ENCODE measurements around the gene TST. TPM values are rescaled to one million over a fixed set of nuclear protein-coding genes. Genes with fewer than 3 reads are reported as not detected.

TST gene
- total RNA-seq, 1 donor from 2014 or later: 21.5 TPM

- no peaks in the 10 kb centered on the region for H3K9me3 ChIP-seq (ENCODE audit: low read depth)
- Mint-ChIP-seq H3K27me3 (ENCODE audit: insufficient read depth, low read depth) (peaks cover 8% of the 10 kb centered on the region), H3K36me3 (no peaks in the 10 kb centered on the region), H3K4me1 (peaks cover 29% of the 10 kb centered on the region), H3K27ac (no peak overlapping the region), H3K4me3 (no peak overlapping the region), H3K9me3 (peaks cover 4% of the 10 kb centered on the region)
- H3K9ac ChIP-seq: no peak overlapping the region
- TF ChIP-seq EZH2phosphoT487 (IDR thresholded peaks at IDR 0.05) (no peak), EZH2 (IDR thresholded peaks at IDR 0.05) (no peak)
- TF ChIP-seq, protein P1, sequence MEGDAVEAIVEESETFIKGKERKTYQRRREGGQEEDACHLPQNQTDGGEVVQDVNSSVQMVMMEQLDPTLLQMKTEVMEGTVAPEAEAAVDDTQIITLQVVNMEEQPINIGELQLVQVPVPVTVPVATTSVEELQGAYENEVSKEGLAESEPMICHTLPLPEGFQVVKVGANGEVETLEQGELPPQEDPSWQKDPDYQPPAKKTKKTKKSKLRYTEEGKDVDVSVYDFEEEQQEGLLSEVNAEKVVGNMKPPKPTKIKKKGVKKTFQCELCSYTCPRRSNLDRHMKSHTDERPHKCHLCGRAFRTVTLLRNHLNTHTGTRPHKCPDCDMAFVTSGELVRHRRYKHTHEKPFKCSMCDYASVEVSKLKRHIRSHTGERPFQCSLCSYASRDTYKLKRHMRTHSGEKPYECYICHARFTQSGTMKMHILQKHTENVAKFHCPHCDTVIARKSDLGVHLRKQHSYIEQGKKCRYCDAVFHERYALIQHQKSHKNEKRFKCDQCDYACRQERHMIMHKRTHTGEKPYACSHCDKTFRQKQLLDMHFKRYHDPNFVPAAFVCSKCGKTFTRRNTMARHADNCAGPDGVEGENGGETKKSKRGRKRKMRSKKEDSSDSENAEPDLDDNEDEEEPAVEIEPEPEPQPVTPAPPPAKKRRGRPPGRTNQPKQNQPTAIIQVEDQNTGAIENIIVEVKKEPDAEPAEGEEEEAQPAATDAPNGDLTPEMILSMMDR (IDR thresholded peaks at IDR 0.05): no peak
- no peaks in the 10 kb centered on the region for H4K20me1 ChIP-seq (ENCODE audit: low read depth)
- H3K27me3 ChIP-seq: no peaks in the 10 kb centered on the region
- no peak for DNase-seq (ENCODE audit: low spot score)
- H3F3A ChIP-seq (ENCODE audit: low read depth): peaks cover 9% of the 10 kb centered on the region
- H3K4me2 ChIP-seq: no peak overlapping the region
- peaks cover 27% of the 10 kb centered on the region for H3K4me1 ChIP-seq
- no peak overlapping the region for H3K27ac ChIP-seq
- H3K4me3 ChIP-seq: no peak overlapping the region
- H3K36me3 ChIP-seq: no peaks in the 10 kb centered on the region
- H2AFZ ChIP-seq (replicated peaks): no peak overlapping the region
- H3K79me2 ChIP-seq (ENCODE audit: low read depth): no peaks in the 10 kb centered on the region
Measured at GRCh38 chr22:37001826-37002225, 17.4 kb downstream of the TST start.

- peaks cover 5% of the 10 kb centered on the region for H3F3A ChIP-seq (ENCODE audit: low read depth)
- H3K4me3 Mint-ChIP-seq: no peak overlapping the region
- no peaks in the 10 kb centered on the region for H3K79me2 ChIP-seq (ENCODE audit: low read depth)
- peaks cover 21% of the 10 kb centered on the region for H3K4me1 ChIP-seq
- no peak overlapping the region for H2AFZ ChIP-seq (replicated peaks)
- H3K9ac ChIP-seq: no peak overlapping the region
- no peak overlapping the region for H3K4me3 ChIP-seq
- H3K9me3 ChIP-seq (ENCODE audit: low read depth): no peaks in the 10 kb centered on the region
- no peaks in the 10 kb centered on the region for H3K36me3 Mint-ChIP-seq
- peaks cover 8% of the 10 kb centered on the region for H3K27me3 Mint-ChIP-seq (ENCODE audit: insufficient read depth, low read depth)
- TF ChIP-seq EZH2 (IDR thresholded peaks at IDR 0.05): no peak
- TF ChIP-seq EZH2phosphoT487 (IDR thresholded peaks at IDR 0.05): no peak
- TF ChIP-seq, protein P1 (IDR thresholded peaks at IDR 0.05): no peak
- H3K27ac ChIP-seq: no peak overlapping the region
- H3K4me1 Mint-ChIP-seq: peaks cover 23% of the 10 kb centered on the region
- H3K27me3 ChIP-seq: no peaks in the 10 kb centered on the region
- no peaks in the 10 kb centered on the region for H3K9me3 Mint-ChIP-seq
- H3K36me3 ChIP-seq: no peaks in the 10 kb centered on the region
- no peak for DNase-seq (ENCODE audit: low spot score)
- H3K27ac Mint-ChIP-seq: no peak overlapping the region
- no peaks in the 10 kb centered on the region for H4K20me1 ChIP-seq (ENCODE audit: low read depth)
- no peak overlapping the region for H3K4me2 ChIP-seq
Measured at GRCh38 chr22:37000676-37001534, 18.3 kb downstream of the TST start.

DNA sequence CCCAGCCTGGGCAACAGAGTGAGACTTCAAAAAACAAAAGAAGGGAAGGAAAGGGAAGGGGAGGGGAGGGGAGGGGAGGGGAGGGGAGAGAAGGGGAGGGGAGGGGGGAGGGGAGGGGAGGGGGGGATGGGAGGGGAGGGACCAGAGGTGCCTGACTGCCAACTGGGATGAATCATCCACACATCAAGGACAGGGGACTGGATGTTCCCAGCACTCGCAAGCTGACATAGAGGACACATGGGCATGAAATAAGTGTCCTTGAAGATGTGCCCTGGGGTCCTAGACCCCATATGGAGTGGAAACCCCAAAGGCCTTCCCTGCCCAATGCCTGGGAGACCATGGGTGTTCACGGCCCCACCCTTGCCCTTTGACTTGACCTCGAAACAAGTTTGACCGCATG lies 19.8 kb downstream of the TST start:
- TF ChIP-seq EZH2phosphoT487 (IDR thresholded peaks at IDR 0.05): no peak
- TF ChIP-seq, protein P1 (IDR thresholded peaks at IDR 0.05): no peak
- no peak for TF ChIP-seq EZH2 (IDR thresholded peaks at IDR 0.05)
- H3F3A ChIP-seq (ENCODE audit: low read depth): no peaks in the 10 kb centered on the region
- H4K20me1 ChIP-seq (ENCODE audit: low read depth): no peaks in the 10 kb centered on the region
- no peak overlapping the region for H3K27ac Mint-ChIP-seq
- no peaks in the 10 kb centered on the region for H3K9me3 Mint-ChIP-seq
- H3K4me3 Mint-ChIP-seq: no peak overlapping the region
- H3K27ac ChIP-seq: no peak overlapping the region
- no peaks in the 10 kb centered on the region for H3K36me3 Mint-ChIP-seq
- no peaks in the 10 kb centered on the region for H3K9me3 ChIP-seq (ENCODE audit: low read depth)
- H3K27me3 ChIP-seq: no peaks in the 10 kb centered on the region
- H3K4me3 ChIP-seq: no peak overlapping the region
- no peak overlapping the region for H2AFZ ChIP-seq (replicated peaks)
- no peak overlapping the region for H3K4me2 ChIP-seq
- no peak overlapping the region for H3K9ac ChIP-seq
- H3K4me1 Mint-ChIP-seq: peaks cover 18% of the 10 kb centered on the region
- peaks cover 16% of the 10 kb centered on the region for H3K4me1 ChIP-seq
- H3K27me3 Mint-ChIP-seq (ENCODE audit: insufficient read depth, low read depth): peaks cover 6% of the 10 kb centered on the region
- H3K79me2 ChIP-seq (ENCODE audit: low read depth): no peaks in the 10 kb centered on the region
- no peak for DNase-seq (ENCODE audit: low spot score)
- H3K36me3 ChIP-seq: no peaks in the 10 kb centered on the region
